MCF 10A (cell line): ENCODE measurements around the gene PRSS21. TPM values are rescaled to one million over a fixed set of nuclear protein-coding genes. Genes with fewer than 3 reads are reported as not detected.
A peak's percentile ranks its signal among the peaks of the same experiment; 100 is the strongest.

ENCODE experiments used
- BruUV-seq: library from RNA; stranded (reverse); fragments of 400-500 nt; replicated peaks from 2 replicates; lab custom pipeline; 2021; lab: Mats Ljungman, UMichigan
- CTCF ChIA-PET: fragments of 300-600 bp; sonication (Branson Sonifier 250); formaldehyde crosslinking; extraction: SDS; loops from one replicate; lab custom pipeline; 2021; ENCODE audit warnings: antibody characterized with exemption, inconsistent platforms; lab: Yijun Ruan, JAX
- POLR2A ChIA-PET: fragments of 300-600, 350-650 bp; sonication (Branson Sonifier 250); formaldehyde crosslinking; extraction: SDS; loops from one replicate; lab custom pipeline; 2020; ENCODE audit warnings: antibody characterized with exemption, inconsistent platforms; lab: Yijun Ruan, JAX
- DNase-seq: peaks from one replicate; pipeline ENCODE4 v3.0.0-alpha.2; 2018; ENCODE audit not compliant: unreplicated experiment
- H3K27ac Mint-ChIP-seq: one replicate; pipeline ENCODE4 v1.8.0; 2022; ENCODE audit warnings: mild to moderate bottlenecking, low read depth, mixed read lengths; ENCODE audit not compliant: unreplicated experiment
- H3K27me3 Mint-ChIP-seq: one replicate; pipeline ENCODE4 v1.8.0; 2022; ENCODE audit warnings: mixed read lengths; ENCODE audit not compliant: insufficient read depth, unreplicated experiment
- H3K36me3 Mint-ChIP-seq: one replicate; pipeline ENCODE4 v1.8.0; 2022; ENCODE audit warnings: mild to moderate bottlenecking, moderate library complexity, mixed read lengths; ENCODE audit not compliant: insufficient read depth, unreplicated experiment
- H3K4me1 Mint-ChIP-seq: one replicate; pipeline ENCODE4 v1.8.0; 2022; ENCODE audit warnings: mixed read lengths; ENCODE audit not compliant: insufficient read depth, unreplicated experiment
- H3K4me3 Mint-ChIP-seq: one replicate; pipeline ENCODE4 v1.8.0; 2022; ENCODE audit warnings: mild to moderate bottlenecking, moderate library complexity, mixed read lengths; ENCODE audit not compliant: unreplicated experiment
- H3K9me3 Mint-ChIP-seq: one replicate; pipeline ENCODE4 v1.8.0; 2022; ENCODE audit warnings: mixed read lengths; ENCODE audit not compliant: unreplicated experiment
- CTCF ChIP-seq: fragments of 200-600 bp; IDR thresholded peaks from one replicate; pipeline ENCODE4 v1.8.0; 2022; ENCODE audit warnings: antibody characterized with exemption, mild to moderate bottlenecking; ENCODE audit not compliant: unreplicated experiment
- intact Hi-C: fragments of 100-400 bp; cut with micrococcal nuclease; formaldehyde crosslinking; loops from 2 replicates; pipeline ENCODE4 v1.14.1; 2022
- total RNA-seq: library from RNA; stranded (reverse); gene quantifications from 2 replicates; pipeline ENCODE4 v1.2.3, GENCODE V29; 2022

The PRSS21 gene
- total RNA-seq, 1 experiment from 2014 or later = 16.4 TPM

DNA sequence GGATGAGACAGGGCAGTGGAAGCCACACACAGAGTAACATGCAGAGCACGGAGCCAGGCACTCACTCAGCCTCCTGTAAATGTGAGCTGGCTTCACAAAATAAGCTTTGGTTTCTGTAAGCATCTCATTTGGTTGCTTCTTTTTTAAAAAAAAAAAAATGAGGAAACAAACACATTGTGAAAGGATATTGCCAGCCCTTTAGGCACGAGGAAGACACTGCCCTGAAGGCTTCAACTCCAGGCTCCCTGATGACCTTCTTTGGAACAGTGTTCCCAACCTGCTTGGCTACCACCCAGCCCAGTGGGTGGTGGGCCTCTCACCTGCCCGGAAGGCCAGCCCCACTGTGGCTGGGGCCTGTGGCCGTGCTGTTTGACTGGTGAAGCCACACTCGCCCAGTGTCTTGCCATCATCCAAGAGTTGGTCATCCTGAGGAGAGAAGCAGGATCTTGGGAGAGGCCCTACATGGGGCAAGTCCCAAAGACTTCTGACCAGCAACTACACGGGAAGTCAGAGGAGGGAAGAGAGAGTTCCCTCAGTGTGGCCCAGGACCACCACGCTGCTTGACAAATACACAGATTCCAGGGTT lies 41.8 kb upstream of the PRSS21 start:
- no TSS peak for BruUV-seq
- no peak for DNase-seq
- Mint-ChIP-seq H3K4me3 (peak overlapping the region; percentile 96), H3K4me1 (peaks cover 24% of the 10 kb centered on the region), H3K27ac (peak overlapping the region; percentile 96), H3K9me3 (no peaks in the 10 kb centered on the region), H3K36me3 (peaks cover 59% of the 10 kb centered on the region), H3K27me3 (no peaks in the 10 kb centered on the region)
- POLR2A ChIA-PET = interaction anchor here (0.7 to 6.5 kb wide), 10 partner anchors 8 to 141 kb away, joined by 3 to 79 read pairs (median 6); partner anchors contain the start of genes PRSS22 and SRRM2
- CTCF ChIA-PET = interaction anchor here (0.9 to 1.5 kb wide), 4 partner anchors 8 to 138 kb away, joined by 3 to 9 read pairs (median 4); no protein-coding TSS in a partner anchor
- intact Hi-C loops = no loop called here
- no peak for TF ChIP-seq CTCF

GRCh38 chr16:2775765-2776499 lies 41.1 kb upstream of the PRSS21 start:
- peaks cover 52% of the 10 kb centered on the region for H3K36me3 Mint-ChIP-seq
- peak overlapping the region; percentile 96 for H3K27ac Mint-ChIP-seq
- TF ChIP-seq CTCF = no peak
- CTCF ChIA-PET = interaction anchor here (0.6 to 1.1 kb wide), 3 partner anchors 64 to 137 kb away, joined by 3 read pairs; no protein-coding TSS in a partner anchor
- DNase-seq = no peak
- intact Hi-C loops = loop anchor here (2.0 kb wide), 1 partner anchor 93 kb away; no protein-coding TSS in a partner anchor
- no peaks in the 10 kb centered on the region for H3K27me3 Mint-ChIP-seq
- H3K9me3 Mint-ChIP-seq = no peaks in the 10 kb centered on the region
- H3K4me1 Mint-ChIP-seq = peaks cover 24% of the 10 kb centered on the region
- POLR2A ChIA-PET = interaction anchor here (0.6 to 6.5 kb wide), 15 partner anchors 8 to 140 kb away, joined by 3 to 79 read pairs (median 3); partner anchors contain the start of genes FLYWCH2, KCTD5, PRSS22 and SRRM2
- peak overlapping the region; percentile 96 for H3K4me3 Mint-ChIP-seq
- BruUV-seq = no TSS peak

DNA sequence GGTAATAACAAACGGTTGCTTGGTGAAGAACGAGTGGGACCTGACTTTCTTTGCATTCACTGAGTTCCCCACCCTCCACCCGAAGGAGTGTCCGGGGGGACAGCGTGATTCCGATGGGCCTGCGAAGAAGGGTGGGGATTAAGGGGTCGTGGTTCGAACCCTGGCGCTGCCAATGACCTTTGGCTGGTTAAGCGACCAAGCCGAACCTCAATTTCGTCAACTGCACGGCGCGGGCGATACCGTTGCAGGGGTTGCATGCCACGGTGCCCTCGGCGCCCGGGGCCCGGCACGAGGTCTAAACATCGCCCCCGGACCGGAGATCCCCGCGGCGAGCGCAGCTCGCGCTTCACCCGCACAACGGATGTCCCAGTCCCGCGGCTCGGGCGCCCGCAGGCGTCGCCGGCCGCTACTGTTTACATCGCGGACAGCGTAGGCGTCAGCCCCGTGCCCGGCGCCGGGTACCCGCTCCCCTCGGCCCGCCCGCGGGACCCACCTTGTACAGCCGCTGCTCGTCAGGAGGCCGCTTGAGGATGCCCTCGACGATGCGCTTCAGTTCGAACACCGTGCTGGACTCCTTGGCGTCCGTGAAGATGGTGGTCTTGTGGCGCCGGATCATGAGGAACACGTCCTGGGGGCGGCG lies 40.4 kb upstream of the PRSS21 start:
- Mint-ChIP-seq H3K9me3 (no peaks in the 10 kb centered on the region), H3K27me3 (no peaks in the 10 kb centered on the region), H3K36me3 (peaks cover 46% of the 10 kb centered on the region), H3K27ac (peak overlapping the region; percentile 96), H3K4me3 (peak overlapping the region; percentile 96), H3K4me1 (peaks cover 24% of the 10 kb centered on the region)
- ChIA-PET POLR2A (interaction anchor here (0.6 to 6.5 kb wide), 19 partner anchors 9 to 139 kb away, joined by 3 to 79 read pairs (median 4); partner anchors contain the start of genes FLYWCH2, KCTD5, PRSS22 and SRRM2), CTCF (interaction anchor here (0.6 to 1.1 kb wide), 3 partner anchors 63 to 136 kb away, joined by 3 read pairs; no protein-coding TSS in a partner anchor)
- no peak for DNase-seq
- intact Hi-C loops = loop anchor here (2.0 kb wide), 1 partner anchor 92 kb away; no protein-coding TSS in a partner anchor
- TF ChIP-seq CTCF = no peak
- TSS peak; percentile 25 for BruUV-seq
